Natural killer cell treated with Interleukin-12 subunit alpha and Interleukin-12 subunit beta and Interleukin-15 and Interleukin-18, amount 100 ng/mL, for 72 hours (primary cell): ENCODE results near the gene ZNF787. TPM values are rescaled to one million over a fixed set of nuclear protein-coding genes. Genes with fewer than 3 reads are reported as not detected.

Experiments
- ATAC-seq, 2 donors: fragments of 150-1000 bp; cut with Tn5 transposase in 1 of 2; sonication (Bioruptor Pico), chemical (Tn5 transposase) in 1 of 2; 2 replicates each; pipeline ENCODE4 v1.10.0; 2021
- DNase-seq: peaks from one replicate; pipeline ENCODE4 v3.0.0; 2022; ENCODE audit warnings: low spot score
- H3K27ac Mint-ChIP-seq, 2 donors: 1 replicate in 1 of 2; 2 replicates in 1 of 2; pipeline ENCODE4 v1.8.0; 2022; ENCODE audit warnings: mixed read lengths in 2 of 2, mild to moderate bottlenecking in 1 of 2, moderate library complexity in 1 of 2
- H3K27me3 Mint-ChIP-seq, 2 donors: 1 replicate in 1 of 2; 2 replicates in 1 of 2; pipeline ENCODE4 v1.8.0; 2022; ENCODE audit warnings: mixed read lengths in 2 of 2
- H3K36me3 Mint-ChIP-seq: one replicate; pipeline ENCODE4 v1.8.0; 2022; ENCODE audit warnings: mixed read lengths
- H3K4me1 Mint-ChIP-seq, 2 donors: 1 replicate in 1 of 2; 2 replicates in 1 of 2; pipeline ENCODE4 v1.8.0; 2022; ENCODE audit warnings: low read depth in 2 of 2, mixed read lengths in 2 of 2, mild to moderate bottlenecking in 1 of 2
- H3K4me3 Mint-ChIP-seq: one replicate; pipeline ENCODE4 v1.8.0; 2022; ENCODE audit warnings: mixed read lengths
- H3K9me3 Mint-ChIP-seq: 2 replicates; pipeline ENCODE4 v1.8.0; 2022; ENCODE audit warnings: mixed read lengths
- total RNA-seq, 2 donors: library from RNA; stranded (reverse); gene quantifications; one replicate each; pipeline ENCODE4 v1.2.3, GENCODE V29; 2022

ZNF787 gene
- total RNA-seq, 2 donors from 2014 or later = 39.2 to 60.6 TPM

- Mint-ChIP-seq H3K9me3 (no peaks in the 10 kb centered on the region), H3K27ac (no peak overlapping the region)
Measured at GRCh38 chr19:56089344-56089743, 31.8 kb downstream of the ZNF787 start.

GRCh38 chr19:56088497-56089215, 32.4 kb downstream of the ZNF787 start:
- H3K4me1 Mint-ChIP-seq = peaks cover 13 to 27% of the 10 kb centered on the region in 2 donors
- DNase-seq = no peak
- ATAC-seq = no peak
- no peaks in the 10 kb centered on the region for H3K36me3 Mint-ChIP-seq
- H3K27ac Mint-ChIP-seq = no peak overlapping the region
- H3K27me3 Mint-ChIP-seq = no peaks in the 10 kb centered on the region
- H3K4me3 Mint-ChIP-seq = no peak overlapping the region
- no peaks in the 10 kb centered on the region for H3K9me3 Mint-ChIP-seq

More at GRCh38 chr19:56089344-56089743, 31.8 kb downstream of the ZNF787 start:
- Mint-ChIP-seq H3K27me3 (no peaks in the 10 kb centered on the region), H3K36me3 (no peaks in the 10 kb centered on the region), H3K4me1 (peaks cover 13 to 29% of the 10 kb centered on the region in 2 donors), H3K4me3 (no peak overlapping the region)
- ATAC-seq (no peak), DNase-seq (no peak)

GRCh38 chr19:56087647-56088496, 33.2 kb downstream of the ZNF787 start:
- H3K27me3 Mint-ChIP-seq = no peaks in the 10 kb centered on the region
- H3K4me3 Mint-ChIP-seq = no peak overlapping the region
- no peak overlapping the region for H3K27ac Mint-ChIP-seq
- H3K4me1 Mint-ChIP-seq = peaks cover 10 to 20% of the 10 kb centered on the region in 2 donors
- DNase-seq = no peak
- H3K36me3 Mint-ChIP-seq = no peaks in the 10 kb centered on the region
- no peaks in the 10 kb centered on the region for H3K9me3 Mint-ChIP-seq
- ATAC-seq = no peak

- Mint-ChIP-seq H3K27ac (peak overlapping the region in 1 of 2 donors; percentile 53), H3K9me3 (no peaks in the 10 kb centered on the region), H3K4me1 (peaks cover 6 to 16% of the 10 kb centered on the region in 2 donors), H3K36me3 (no peaks in the 10 kb centered on the region), H3K27me3 (no peaks in the 10 kb centered on the region), H3K4me3 (no peak overlapping the region)
- ATAC-seq (no peak), DNase-seq (no peak)
Measured at GRCh38 chr19:56086671-56087430, 34.2 kb downstream of the ZNF787 start.

GRCh38 chr19:56085571-56086275, 35.4 kb downstream of the ZNF787 start:
- H3K4me3 Mint-ChIP-seq = no peak overlapping the region
- H3K27ac Mint-ChIP-seq = no peak overlapping the region
- peaks cover 11 to 18% of the 10 kb centered on the region in 2 donors for H3K4me1 Mint-ChIP-seq
- H3K36me3 Mint-ChIP-seq = no peaks in the 10 kb centered on the region
- no peaks in the 10 kb centered on the region for H3K9me3 Mint-ChIP-seq
- DNase-seq (no peak), ATAC-seq (peak in 1 of 2 donors; percentile 44)
- H3K27me3 Mint-ChIP-seq = peaks cover 0 to 5% of the 10 kb centered on the region in 2 donors

GRCh38 chr19:56084835-56085536, 36.1 kb downstream of the ZNF787 start:
- H3K36me3 Mint-ChIP-seq = no peaks in the 10 kb centered on the region
- peaks cover 0 to 5% of the 10 kb centered on the region in 2 donors for H3K27me3 Mint-ChIP-seq
- peaks cover 11 to 17% of the 10 kb centered on the region in 2 donors for H3K4me1 Mint-ChIP-seq
- H3K9me3 Mint-ChIP-seq = no peaks in the 10 kb centered on the region
- DNase-seq (no peak), ATAC-seq (no peak)
- H3K4me3 Mint-ChIP-seq = no peak overlapping the region
- no peak overlapping the region for H3K27ac Mint-ChIP-seq

- Mint-ChIP-seq H3K9me3 (no peaks in the 10 kb centered on the region), H3K4me3 (no peak overlapping the region), H3K4me1 (peaks cover 11 to 15% of the 10 kb centered on the region in 2 donors), H3K27ac (no peak overlapping the region), H3K36me3 (no peaks in the 10 kb centered on the region), H3K27me3 (peaks cover 0 to 5% of the 10 kb centered on the region in 2 donors)
- ATAC-seq = no peak
- DNase-seq = no peak
Measured at GRCh38 chr19:56083668-56084067, 37.4 kb downstream of the ZNF787 start.

- H3K27ac Mint-ChIP-seq = peak overlapping the region in 1 of 2 donors; percentile 71
- H3K4me1 Mint-ChIP-seq = peaks cover 11 to 13% of the 10 kb centered on the region in 2 donors
- H3K27me3 Mint-ChIP-seq = peaks cover 0 to 5% of the 10 kb centered on the region in 2 donors
- ATAC-seq (peak; percentile 75 to 82), DNase-seq (peak; percentile 75)
- no peaks in the 10 kb centered on the region for H3K36me3 Mint-ChIP-seq
- no peaks in the 10 kb centered on the region for H3K9me3 Mint-ChIP-seq
- peak overlapping the region; percentile 81 for H3K4me3 Mint-ChIP-seq
Measured at GRCh38 chr19:56080669-56081401, 40.3 kb downstream of the ZNF787 start.

GRCh38 chr19:56079609-56080008, 41.5 kb downstream of the ZNF787 start:
- Mint-ChIP-seq H3K9me3 (no peaks in the 10 kb centered on the region), H3K36me3 (no peaks in the 10 kb centered on the region), H3K27me3 (peaks cover 0 to 5% of the 10 kb centered on the region in 2 donors), H3K27ac (no peak overlapping the region), H3K4me1 (peaks cover 11 to 12% of the 10 kb centered on the region in 2 donors), H3K4me3 (no peak overlapping the region)
- DNase-seq = no peak
- no peak for ATAC-seq

- Mint-ChIP-seq H3K27ac (no peak overlapping the region), H3K4me3 (no peak overlapping the region), H3K4me1 (peaks cover 9 to 11% of the 10 kb centered on the region in 2 donors), H3K36me3 (no peaks in the 10 kb centered on the region), H3K27me3 (peaks cover 0 to 5% of the 10 kb centered on the region in 2 donors), H3K9me3 (no peaks in the 10 kb centered on the region)
- no peak for DNase-seq
- ATAC-seq = no peak
Measured at GRCh38 chr19:56076498-56076897, 44.6 kb downstream of the ZNF787 start.

GRCh38 chr19:56071151-56071550, 49.9 kb downstream of the ZNF787 start:
- no peak for ATAC-seq
- H3K27ac Mint-ChIP-seq = no peak overlapping the region
- no peaks in the 10 kb centered on the region for H3K9me3 Mint-ChIP-seq
- no peak for DNase-seq
- H3K4me3 Mint-ChIP-seq = no peak overlapping the region
- H3K36me3 Mint-ChIP-seq = no peaks in the 10 kb centered on the region
- peaks cover 3 to 7% of the 10 kb centered on the region in 2 donors for H3K4me1 Mint-ChIP-seq
- H3K27me3 Mint-ChIP-seq = peaks cover 0 to 8% of the 10 kb centered on the region in 2 donors

GRCh38 chr19:56069642-56070041, 51.5 kb downstream of the ZNF787 start:
- H3K4me3 Mint-ChIP-seq = no peak overlapping the region
- no peak for ATAC-seq
- H3K9me3 Mint-ChIP-seq = no peaks in the 10 kb centered on the region
- H3K27me3 Mint-ChIP-seq = peaks cover 0 to 8% of the 10 kb centered on the region in 2 donors
- peaks cover 5 to 9% of the 10 kb centered on the region in 2 donors for H3K4me1 Mint-ChIP-seq
- H3K36me3 Mint-ChIP-seq = no peaks in the 10 kb centered on the region
- DNase-seq = no peak
- H3K27ac Mint-ChIP-seq = no peak overlapping the region
